ENCODE measurements around the gene HDAC7. TPM values are rescaled to one million over a fixed set of nuclear protein-coding genes. Genes with fewer than 3 reads are reported as not detected.
A peak's percentile ranks its signal among the peaks of the same experiment; 100 is the strongest.

The HDAC7 gene
- total RNA-seq, 2 experiments from 2014 or later: 180 to 207 TPM

DNA sequence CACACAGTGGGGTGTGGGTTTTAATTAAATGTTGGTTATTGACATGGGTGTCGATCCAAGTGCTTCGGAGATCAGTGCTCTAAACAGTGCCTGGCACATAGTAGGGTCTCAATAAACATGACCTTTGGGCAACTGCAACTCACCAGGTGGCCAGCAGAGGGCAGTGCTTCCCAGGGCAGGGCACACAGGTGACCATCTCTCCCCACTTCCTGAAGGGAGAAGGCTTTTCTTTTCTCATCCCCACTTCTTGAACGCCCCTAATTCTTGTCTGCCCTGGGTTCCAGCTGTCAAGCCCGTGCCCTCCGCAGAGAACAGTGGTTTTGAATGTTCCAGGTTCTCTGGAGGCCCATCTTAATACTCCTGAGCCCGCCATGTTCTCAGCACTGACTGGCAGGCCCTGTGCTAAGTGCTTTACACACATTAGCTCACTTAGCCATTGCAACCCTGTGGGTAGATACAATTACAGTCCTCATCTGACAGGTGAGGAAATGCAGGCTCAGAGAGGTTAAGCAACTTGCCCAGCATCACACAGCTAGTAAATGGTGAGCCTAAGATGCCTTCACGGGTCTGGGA is 77.4 kb downstream of the HDAC7 start:
- H3K36me3 Mint-ChIP-seq (ENCODE audit: low read depth): no peaks in the 10 kb centered on the region
- ATAC-seq (peak; percentile 55), DNase-seq (peak; percentile 82)
- peaks cover 19% of the 10 kb centered on the region for H3K27me3 Mint-ChIP-seq (ENCODE audit: low read depth)
- CTCF ChIA-PET: interaction anchor here (0.6 to 17.0 kb wide), 35 partner anchors 9 to 710 kb away, joined by 3 to 646 read pairs (median 6); partner anchors contain the start of genes ENDOU, HDAC7, RAPGEF3 and RPAP3
- POLR2A ChIA-PET: interaction anchor here (1.2 to 2.6 kb wide), 4 partner anchors 13 to 96 kb away, joined by 3 to 9 read pairs (median 5); no protein-coding TSS in a partner anchor
- H3K4me3 Mint-ChIP-seq: no peak overlapping the region
- H3K9me3 Mint-ChIP-seq (ENCODE audit: insufficient read depth): no peaks in the 10 kb centered on the region
- no peak overlapping the region for H3K27ac Mint-ChIP-seq
- H3K4me1 Mint-ChIP-seq (ENCODE audit: low read depth): peaks cover 26% of the 10 kb centered on the region

DNA sequence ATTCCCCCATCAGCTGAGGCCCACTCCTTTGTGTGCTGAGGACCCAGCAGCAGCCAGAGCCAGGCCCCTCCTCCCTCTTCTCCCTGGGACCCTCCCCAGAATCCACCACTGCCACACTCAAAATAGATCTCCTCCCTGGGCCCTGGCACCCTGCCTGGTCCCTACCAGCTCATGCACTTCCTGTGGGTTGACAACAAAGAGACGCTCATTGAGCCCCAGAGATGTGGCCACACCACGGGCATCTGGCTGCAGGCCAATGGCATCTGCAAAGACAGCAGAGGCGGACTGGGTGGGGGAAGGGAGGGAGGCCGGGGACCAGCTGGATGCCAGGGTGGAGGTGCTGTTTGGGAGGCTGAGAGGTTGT is 78.4 kb downstream of the HDAC7 start:
- peak; percentile 51 for ATAC-seq
- Mint-ChIP-seq H3K4me1 (ENCODE audit: low read depth) (peaks cover 26% of the 10 kb centered on the region), H3K27ac (peak overlapping the region; percentile 18), H3K4me3 (no peak overlapping the region), H3K27me3 (ENCODE audit: low read depth) (peaks cover 16% of the 10 kb centered on the region), H3K9me3 (ENCODE audit: insufficient read depth) (no peaks in the 10 kb centered on the region), H3K36me3 (ENCODE audit: low read depth) (no peaks in the 10 kb centered on the region)
- peak; percentile 60 for DNase-seq
- ChIA-PET POLR2A (interaction anchor here (0.7 to 2.6 kb wide), 5 partner anchors 15 to 97 kb away, joined by 3 to 9 read pairs (median 4); no protein-coding TSS in a partner anchor), CTCF (interaction anchor here (0.7 to 17.0 kb wide), 27 partner anchors 10 to 423 kb away, joined by 3 to 646 read pairs (median 6); partner anchors contain the start of genes ENDOU, RAPGEF3, RPAP3 and SLC48A1)

DNA sequence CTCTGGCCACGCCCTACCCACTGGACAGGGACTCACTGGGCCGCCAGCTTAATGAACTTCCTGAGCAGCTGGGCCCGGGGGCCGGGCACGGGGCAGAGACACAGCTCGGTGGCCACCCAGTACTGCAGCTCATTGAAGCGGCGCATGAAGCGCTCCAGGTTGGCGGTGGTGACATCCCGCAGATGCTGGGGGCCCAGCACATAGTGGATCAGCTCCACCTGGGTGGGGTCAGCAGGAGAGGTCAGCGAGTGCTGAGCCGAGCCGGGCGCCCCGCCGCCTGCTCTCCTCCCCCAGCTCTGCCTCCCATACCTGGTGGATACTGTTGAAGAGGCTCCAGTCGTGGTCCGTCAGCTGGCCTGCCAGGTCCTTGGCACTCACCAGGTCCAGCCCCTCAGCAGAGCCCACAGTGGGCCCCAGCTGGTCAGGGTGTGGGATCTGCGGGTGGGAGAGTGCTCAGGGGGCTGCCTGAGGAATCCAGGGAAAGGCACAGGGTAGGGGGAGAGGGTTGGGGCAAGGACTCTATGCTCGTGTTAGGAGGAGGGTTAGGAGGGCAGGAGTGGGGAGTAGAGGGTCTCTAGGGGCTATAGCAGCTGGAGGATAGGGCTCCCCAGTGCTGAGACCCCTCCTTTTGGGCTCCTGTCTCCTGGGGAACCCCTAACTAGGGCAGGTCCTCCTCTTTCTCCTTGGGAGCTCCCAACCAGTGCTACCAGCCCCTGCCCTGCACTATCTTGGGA is 78.9 kb downstream of the HDAC7 start:
- POLR2A ChIA-PET: interaction anchor here (0.7 to 2.6 kb wide), 5 partner anchors 15 to 98 kb away, joined by 3 to 9 read pairs (median 4); no protein-coding TSS in a partner anchor
- peaks cover 16% of the 10 kb centered on the region for H3K27me3 Mint-ChIP-seq (ENCODE audit: low read depth)
- ATAC-seq: peak; percentile 6
- no peak for DNase-seq
- CTCF ChIA-PET: interaction anchor here (1.0 to 17.0 kb wide), 14 partner anchors 9 to 250 kb away, joined by 4 to 646 read pairs (median 46); partner anchors contain the start of genes ENDOU, RAPGEF3, RPAP3 and SLC48A1
- H3K36me3 Mint-ChIP-seq (ENCODE audit: low read depth): no peaks in the 10 kb centered on the region
- no peak overlapping the region for H3K4me3 Mint-ChIP-seq
- peaks cover 26% of the 10 kb centered on the region for H3K4me1 Mint-ChIP-seq (ENCODE audit: low read depth)
- no peaks in the 10 kb centered on the region for H3K9me3 Mint-ChIP-seq (ENCODE audit: insufficient read depth)
- peak overlapping the region; percentile 34 for H3K27ac Mint-ChIP-seq

DNA sequence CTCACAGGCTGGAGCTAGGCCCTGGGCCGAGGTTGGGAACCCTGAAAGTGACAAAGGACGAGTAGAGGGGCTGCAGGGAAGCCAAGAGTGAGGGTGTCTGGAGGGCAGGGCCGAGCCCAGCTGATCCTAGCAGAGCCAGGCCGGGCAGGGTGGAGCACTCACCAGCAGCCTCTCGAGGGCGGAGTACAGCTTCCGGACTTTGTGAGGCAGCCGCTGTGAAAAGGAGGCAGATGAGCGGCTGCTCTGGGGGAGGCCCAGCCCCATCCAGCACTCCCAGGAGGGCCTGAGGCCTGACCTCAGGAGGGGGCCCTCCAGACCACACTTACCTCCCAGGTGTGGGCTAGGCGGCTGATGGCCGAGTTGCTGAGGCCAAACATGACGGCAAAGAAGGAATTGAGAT is 79.7 kb downstream of the HDAC7 start:
- Mint-ChIP-seq H3K9me3 (ENCODE audit: insufficient read depth) (no peaks in the 10 kb centered on the region), H3K27ac (peak overlapping the region; percentile 43), H3K4me1 (ENCODE audit: low read depth) (peaks cover 26% of the 10 kb centered on the region), H3K36me3 (ENCODE audit: low read depth) (no peaks in the 10 kb centered on the region), H3K4me3 (no peak overlapping the region), H3K27me3 (ENCODE audit: low read depth) (peaks cover 15% of the 10 kb centered on the region)
- DNase-seq: no peak
- CTCF ChIA-PET: interaction anchor here (1.6 to 17.0 kb wide), 6 partner anchors 16 to 97 kb away, joined by 6 to 646 read pairs (median 284); partner anchors contain the start of genes ENDOU, RAPGEF3, RPAP3 and SLC48A1
- POLR2A ChIA-PET: no interaction called here
- no peak for ATAC-seq

GRCh38 chr12:47739297-47739696 is 80.4 kb downstream of the HDAC7 start:
- no peak for ATAC-seq
- Mint-ChIP-seq H3K4me1 (ENCODE audit: low read depth) (peaks cover 26% of the 10 kb centered on the region), H3K4me3 (no peak overlapping the region), H3K27ac (no peak overlapping the region), H3K36me3 (ENCODE audit: low read depth) (no peaks in the 10 kb centered on the region), H3K9me3 (ENCODE audit: insufficient read depth) (no peaks in the 10 kb centered on the region), H3K27me3 (ENCODE audit: low read depth) (peaks cover 11% of the 10 kb centered on the region)
- ChIA-PET POLR2A (interaction anchor here (0.6 kb wide), 1 partner anchor 15 kb away, joined by 4 read pairs; no protein-coding TSS in a partner anchor), CTCF (interaction anchor here (7.3 to 17.0 kb wide), 4 partner anchors 19 to 97 kb away, joined by 271 to 646 read pairs (median 328); partner anchors contain the start of genes RAPGEF3, RPAP3 and SLC48A1)
- no peak for DNase-seq

DNA sequence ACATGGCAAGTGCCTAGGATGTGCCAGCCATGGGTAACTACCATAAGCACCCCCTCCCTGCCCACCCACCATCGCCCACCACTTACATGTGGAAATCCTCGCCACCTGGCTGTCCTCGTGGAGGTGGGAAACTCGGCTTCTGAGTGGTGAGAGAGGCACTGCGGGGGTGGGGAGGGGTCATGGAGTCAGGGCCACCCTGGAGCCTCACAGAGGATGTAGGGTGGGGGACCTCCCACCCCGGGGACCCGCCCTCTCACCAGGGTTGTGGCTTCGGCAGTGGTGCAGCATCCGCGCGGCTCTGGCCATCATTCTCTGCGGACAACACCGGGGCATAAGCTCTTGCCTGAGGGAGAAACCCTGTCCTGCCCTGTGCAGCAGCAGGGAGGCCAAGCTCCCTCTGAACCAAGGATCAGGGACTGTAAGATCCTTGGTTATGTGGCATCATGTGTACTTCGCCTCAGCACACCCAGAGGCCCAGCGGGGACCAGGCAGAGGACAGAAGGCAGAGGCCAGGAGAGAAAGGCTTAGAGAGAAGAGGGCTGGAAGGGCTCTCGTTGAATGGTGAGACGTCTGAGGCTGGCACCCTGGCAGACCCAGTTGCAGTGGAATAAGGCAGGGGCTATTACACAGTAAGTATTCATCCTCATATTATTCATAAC is 81.6 kb downstream of the HDAC7 start:
- Mint-ChIP-seq H3K27me3 (ENCODE audit: low read depth) (peaks cover 1% of the 10 kb centered on the region), H3K4me3 (no peak overlapping the region), H3K4me1 (ENCODE audit: low read depth) (peaks cover 26% of the 10 kb centered on the region), H3K9me3 (ENCODE audit: insufficient read depth) (no peaks in the 10 kb centered on the region), H3K27ac (no peak overlapping the region), H3K36me3 (ENCODE audit: low read depth) (no peaks in the 10 kb centered on the region)
- POLR2A ChIA-PET: no interaction called here
- no peak for DNase-seq
- CTCF ChIA-PET: interaction anchor here (7.3 to 17.0 kb wide), 3 partner anchors 26 to 99 kb away, joined by 297 to 646 read pairs (median 360); partner anchors contain the start of genes RPAP3 and SLC48A1
- no peak for ATAC-seq

- H3K4me1 Mint-ChIP-seq (ENCODE audit: low read depth): peaks cover 19% of the 10 kb centered on the region
- ChIA-PET POLR2A (interaction anchor here (0.7 kb wide), 1 partner anchor 68 kb away, joined by 3 read pairs; no protein-coding TSS in a partner anchor), CTCF (interaction anchor here (1.1 to 17.0 kb wide), 5 partner anchors 12 to 36 kb away, joined by 3 to 646 read pairs (median 10); partner anchors contain the start of genes ENDOU, RPAP3 and SLC48A1)
- H3K9me3 Mint-ChIP-seq (ENCODE audit: insufficient read depth): no peaks in the 10 kb centered on the region
- no peak overlapping the region for H3K27ac Mint-ChIP-seq
- H3K4me3 Mint-ChIP-seq: no peak overlapping the region
- no peaks in the 10 kb centered on the region for H3K36me3 Mint-ChIP-seq (ENCODE audit: low read depth)
- no peaks in the 10 kb centered on the region for H3K27me3 Mint-ChIP-seq (ENCODE audit: low read depth)
- ATAC-seq (no peak), DNase-seq (no peak)
Measured at GRCh38 chr12:47736877-47737676, 82.6 kb downstream of the HDAC7 start.

DNA sequence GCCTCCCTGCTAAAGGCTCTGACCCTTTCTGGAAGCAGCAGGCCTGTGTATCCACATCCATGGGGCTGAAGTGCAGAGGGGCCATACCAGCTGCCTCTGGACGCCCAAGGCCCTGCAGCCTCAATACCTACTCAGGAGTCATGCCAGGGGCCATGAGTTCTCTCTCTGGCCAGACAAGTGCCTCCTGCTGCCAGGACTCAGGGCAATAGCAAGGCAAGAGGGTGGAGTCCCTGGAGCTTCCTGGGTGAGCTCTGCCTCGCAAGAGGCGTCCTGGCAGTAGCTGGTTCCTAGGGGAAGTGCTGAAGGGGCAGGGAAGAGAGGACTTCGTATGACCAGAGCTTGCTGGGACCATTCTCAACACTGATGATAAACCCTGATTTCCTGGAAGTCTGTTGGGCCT is 83.5 kb downstream of the HDAC7 start:
- Mint-ChIP-seq H3K9me3 (ENCODE audit: insufficient read depth) (no peaks in the 10 kb centered on the region), H3K36me3 (ENCODE audit: low read depth) (no peaks in the 10 kb centered on the region), H3K4me3 (no peak overlapping the region), H3K27me3 (ENCODE audit: low read depth) (no peaks in the 10 kb centered on the region), H3K27ac (no peak overlapping the region), H3K4me1 (ENCODE audit: low read depth) (peaks cover 13% of the 10 kb centered on the region)
- POLR2A ChIA-PET: interaction anchor here (0.7 kb wide), 1 partner anchor 69 kb away, joined by 3 read pairs; no protein-coding TSS in a partner anchor
- no peak for ATAC-seq
- DNase-seq: no peak
- CTCF ChIA-PET: interaction anchor here (0.8 to 17.0 kb wide), 6 partner anchors 11 to 102 kb away, joined by 3 to 297 read pairs (median 4); partner anchors contain the start of genes ENDOU and RPAP3

DNA sequence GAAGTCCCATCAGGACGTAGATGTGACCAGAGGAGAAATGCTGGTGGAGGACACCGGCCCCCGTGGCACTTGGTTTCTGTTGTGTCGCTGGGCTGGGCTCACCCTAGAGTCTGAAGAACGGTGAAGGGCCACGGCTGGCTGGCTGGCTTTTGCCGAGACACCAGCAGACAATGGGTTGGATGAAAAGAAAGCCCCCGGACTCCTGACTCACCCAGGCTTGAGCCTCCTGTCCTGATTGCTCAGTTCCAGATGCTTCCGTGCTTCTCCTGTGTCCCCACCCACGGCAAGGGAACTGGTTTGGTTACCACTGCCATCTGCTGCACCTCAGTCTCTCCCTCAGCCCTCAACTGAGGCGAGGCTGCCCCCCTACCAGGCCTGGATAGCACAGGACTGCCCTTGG is 84.1 kb downstream of the HDAC7 start:
- Mint-ChIP-seq H3K27me3 (ENCODE audit: low read depth) (no peaks in the 10 kb centered on the region), H3K9me3 (ENCODE audit: insufficient read depth) (no peaks in the 10 kb centered on the region), H3K4me3 (no peak overlapping the region), H3K36me3 (ENCODE audit: low read depth) (no peaks in the 10 kb centered on the region), H3K27ac (no peak overlapping the region), H3K4me1 (ENCODE audit: low read depth) (peaks cover 9% of the 10 kb centered on the region)
- no peak for ATAC-seq
- ChIA-PET CTCF (interaction anchor here (0.8 to 17.0 kb wide), 7 partner anchors 8 to 103 kb away, joined by 3 to 297 read pairs (median 3); partner anchors contain the start of genes ENDOU and RPAP3), POLR2A (no interaction called here)
- no peak for DNase-seq

DNA sequence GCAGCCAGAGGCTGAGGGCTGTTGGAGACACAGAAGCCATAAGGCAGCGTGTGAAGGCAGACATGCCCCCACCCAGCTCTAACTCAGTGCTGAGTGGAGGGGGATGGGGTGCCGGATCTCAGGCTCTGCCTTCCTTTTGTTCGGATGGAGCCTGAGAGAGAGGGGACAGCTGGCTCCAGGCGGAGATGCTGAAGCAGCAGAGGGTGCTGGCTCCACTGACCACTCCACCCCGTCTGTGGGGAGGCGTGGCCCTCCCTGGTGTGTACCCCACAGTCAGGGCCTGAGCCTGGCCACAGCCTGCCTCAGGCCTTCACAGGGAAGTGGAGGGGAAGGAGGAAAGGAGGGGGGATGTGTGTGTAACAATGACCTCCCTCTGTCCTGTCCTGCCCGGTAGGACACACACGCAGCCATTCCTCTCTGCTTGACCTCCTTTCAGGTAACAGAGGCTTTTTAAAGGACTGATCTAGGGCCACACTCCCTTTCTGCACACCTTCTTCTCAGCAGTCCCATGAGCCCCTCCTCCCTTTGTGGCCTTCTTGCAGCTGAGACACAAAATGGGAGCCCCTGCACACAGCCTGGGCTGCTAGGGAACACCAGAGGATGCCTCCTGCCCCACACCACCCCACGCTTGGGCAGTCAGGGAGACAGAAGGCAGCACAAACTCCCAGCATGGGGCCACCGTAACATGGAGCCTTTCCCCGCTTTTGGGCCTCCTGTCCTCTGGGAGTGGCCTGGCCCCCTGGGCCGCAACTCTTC is 84.8 kb downstream of the HDAC7 start:
- ATAC-seq: no peak
- Mint-ChIP-seq H3K36me3 (ENCODE audit: low read depth) (no peaks in the 10 kb centered on the region), H3K27me3 (ENCODE audit: low read depth) (no peaks in the 10 kb centered on the region), H3K4me3 (no peak overlapping the region), H3K9me3 (ENCODE audit: insufficient read depth) (no peaks in the 10 kb centered on the region), H3K27ac (no peak overlapping the region), H3K4me1 (ENCODE audit: low read depth) (peaks cover 6% of the 10 kb centered on the region)
- DNase-seq: no peak
- POLR2A ChIA-PET: no interaction called here
- CTCF ChIA-PET: interaction anchor here (1.0 to 17.0 kb wide), 5 partner anchors 9 to 98 kb away, joined by 3 to 297 read pairs (median 3); partner anchors contain the start of gene RPAP3

All from activated CD8-positive, alpha-beta T cell treated with anti-CD3 and anti-CD28 coated beads, Interleukin-2, amount 10 ng/mL, durations not matched to agents 7 days and 5 days (primary cell).